ENCODE measurements around the gene STK17A. TPM values are rescaled to one million over a fixed set of nuclear protein-coding genes. Genes with fewer than 3 reads are reported as not detected.

STK17A gene
- 12.6 and 15.3 TPM in 2 replicates for total RNA-seq (2014; rRNA removed; shearing (Covaris generic))

DNA sequence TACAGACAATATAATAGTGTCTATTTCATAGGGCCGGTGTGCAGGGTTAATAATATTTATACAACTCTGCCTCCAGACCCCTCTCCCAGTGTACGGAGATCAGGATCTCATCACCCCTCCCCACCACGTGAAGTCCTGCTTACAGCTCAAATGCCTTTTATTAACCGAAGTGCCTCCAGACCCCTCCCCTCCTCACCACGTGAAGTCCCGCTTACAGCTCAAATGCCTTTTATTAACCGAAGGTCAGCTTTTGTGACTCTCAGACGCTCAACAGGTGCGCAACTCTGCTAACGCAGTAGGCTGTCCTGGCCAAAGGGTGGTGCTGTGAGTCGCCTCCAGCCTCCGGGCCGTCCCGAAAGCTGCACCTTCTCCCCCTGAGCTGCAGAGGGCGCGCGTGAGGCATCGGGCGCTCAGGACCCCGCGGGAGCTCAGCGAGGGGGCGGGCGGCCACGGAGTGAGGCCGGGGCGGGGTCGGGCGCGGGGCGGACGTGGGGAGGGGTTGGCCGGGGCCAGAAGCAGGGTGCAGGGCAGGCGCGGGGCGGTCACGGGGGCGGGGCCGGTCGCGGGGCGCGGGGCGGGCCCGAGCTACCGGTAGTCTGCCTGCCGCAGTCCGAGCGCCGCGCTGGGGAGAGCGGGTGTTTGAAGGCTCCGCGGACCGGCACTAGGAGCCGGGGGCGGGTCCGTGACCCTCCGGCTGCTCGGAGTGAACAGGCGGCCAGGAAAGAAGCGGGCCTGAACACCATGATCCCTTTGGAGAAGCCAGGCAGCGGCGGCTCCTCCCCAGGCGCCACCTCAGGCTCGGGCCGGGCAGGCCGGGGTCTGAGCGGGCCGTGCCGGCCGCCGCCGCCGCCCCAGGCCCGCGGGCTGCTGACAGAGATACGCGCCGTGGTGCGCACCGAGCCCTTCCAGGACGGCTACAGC lies at the start of gene STK17A:
STK17A (plus strand) TSS at position 606 of the 921 bp plus-strand sequence; CDS start at position 742, 136 bp downstream.
- H3K27me3 ChIP-seq (ENCODE audit: control insufficient read depth, insufficient read depth, low read length): peaks cover 4% of the 10 kb centered on the region
- H3K4me3 ChIP-seq (ENCODE audit: insufficient read depth, low read depth, low read length): peak within 1 kb of the TSS; percentile 74
- peak; percentile 95 for DNase-seq
- no peaks in the 10 kb centered on the region for H3K36me3 ChIP-seq (replicated peaks; ENCODE audit: control insufficient read depth, insufficient read depth, low read length)

DNA sequence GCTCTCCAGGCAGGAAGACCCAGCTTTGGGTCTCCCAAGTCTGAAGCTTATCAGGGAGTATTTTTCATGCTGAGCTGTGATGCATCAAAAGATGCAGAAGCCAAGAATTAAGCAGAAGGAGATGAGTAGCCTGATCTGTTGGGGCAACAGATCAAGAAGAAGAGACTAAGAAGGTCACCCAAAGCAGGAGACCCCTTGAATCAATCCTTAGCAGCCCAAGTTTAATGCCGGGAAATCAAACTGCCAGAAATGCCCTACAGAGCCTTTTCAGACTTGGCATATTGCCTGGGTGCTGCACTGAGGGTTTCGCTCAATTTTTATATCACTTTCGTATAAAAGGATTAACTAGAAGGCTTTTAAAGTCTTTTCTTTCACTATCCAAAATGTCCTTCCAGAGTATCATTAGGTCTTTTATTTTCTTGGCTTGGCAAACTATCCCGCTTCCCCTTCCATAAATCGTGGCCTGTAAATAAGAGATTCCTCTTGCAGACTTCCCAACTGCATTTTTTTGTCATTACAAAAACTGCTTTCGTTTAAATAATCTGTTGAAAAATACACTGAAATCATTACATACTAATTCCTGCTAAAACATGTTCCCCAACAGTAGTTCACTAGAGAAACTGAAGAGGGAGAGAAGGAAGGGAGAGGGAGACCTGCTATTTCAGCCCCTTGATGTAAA lies 49.0 kb upstream of the STK17A start:
- Histone ChIP-seq H3K36me3 (replicated peaks; ENCODE audit: control insufficient read depth, insufficient read depth, low read length) (no peaks in the 10 kb centered on the region), H3K4me3 (ENCODE audit: insufficient read depth, low read depth, low read length) (no peak overlapping the region)

DNA sequence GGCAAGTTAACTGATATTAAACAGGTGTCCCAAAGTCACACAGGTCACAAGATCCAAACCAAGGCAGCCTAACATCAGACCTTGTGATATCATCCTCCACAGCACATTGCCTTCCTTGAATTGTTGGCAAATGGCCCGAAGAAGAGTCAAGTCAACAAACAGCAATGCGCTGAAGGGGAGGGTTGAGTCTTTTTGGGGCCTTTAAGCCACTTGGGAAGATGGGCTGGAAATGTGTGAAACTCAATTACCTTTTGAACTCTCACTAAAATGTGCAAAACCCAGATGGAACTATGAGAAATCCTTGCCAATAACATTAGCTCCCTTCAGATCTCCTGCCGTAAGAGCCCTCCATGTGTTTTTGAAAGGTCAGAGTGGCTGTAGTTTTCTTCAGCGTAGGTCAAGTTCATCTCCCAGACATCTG lies 47.9 kb upstream of the STK17A start:
- Histone ChIP-seq H3K36me3 (replicated peaks; ENCODE audit: control insufficient read depth, insufficient read depth, low read length) (no peaks in the 10 kb centered on the region), H3K4me3 (ENCODE audit: insufficient read depth, low read depth, low read length) (no peak overlapping the region), H3K27me3 (ENCODE audit: control insufficient read depth, insufficient read depth, low read length) (no peaks in the 10 kb centered on the region)
- no peak for DNase-seq

More for the DNA sequence above, 49.0 kb upstream of the STK17A start:
- no peak for DNase-seq
- no peaks in the 10 kb centered on the region for H3K27me3 ChIP-seq (ENCODE audit: control insufficient read depth, insufficient read depth, low read length)

DNA sequence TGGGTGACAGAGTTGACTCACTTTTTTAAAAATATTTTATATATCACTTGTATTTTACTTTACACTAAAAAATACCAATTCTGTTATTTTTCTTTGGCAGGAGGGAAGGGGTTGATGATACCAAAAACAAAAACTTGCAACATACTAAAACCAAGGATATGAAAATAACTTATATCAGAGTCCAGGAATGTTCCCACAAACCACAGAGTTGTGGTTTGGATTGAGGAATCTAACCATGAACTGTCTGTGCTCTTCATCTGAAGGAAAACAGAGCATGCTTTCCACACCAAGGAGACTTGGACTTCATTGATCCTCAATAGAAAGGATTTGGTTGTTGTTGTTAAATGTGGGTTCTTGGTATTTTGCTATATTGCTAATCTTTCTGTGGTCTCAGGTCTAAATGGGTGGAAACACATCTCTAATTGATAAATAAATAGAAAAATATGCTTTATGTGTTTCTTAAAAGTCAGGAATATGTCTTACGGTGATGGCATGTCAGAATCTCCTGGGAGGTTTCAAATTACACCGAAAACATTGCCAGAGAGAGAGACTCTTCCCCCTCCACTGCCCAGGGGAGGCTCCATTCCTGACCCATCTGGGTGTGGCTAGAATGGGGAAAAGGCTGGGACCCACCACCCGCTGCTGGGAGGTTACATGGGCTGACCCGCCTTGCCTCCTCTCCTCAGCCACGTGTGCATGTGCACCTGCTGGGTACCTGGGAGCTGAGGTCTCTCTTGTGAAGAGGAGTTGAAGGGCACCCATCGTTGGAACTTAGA lies 46.9 kb upstream of the STK17A start:
- no peak for DNase-seq
- H3K36me3 ChIP-seq (replicated peaks; ENCODE audit: control insufficient read depth, insufficient read depth, low read length): no peaks in the 10 kb centered on the region
- no peak overlapping the region for H3K4me3 ChIP-seq (ENCODE audit: insufficient read depth, low read depth, low read length)
- no peaks in the 10 kb centered on the region for H3K27me3 ChIP-seq (ENCODE audit: control insufficient read depth, insufficient read depth, low read length)

DNA sequence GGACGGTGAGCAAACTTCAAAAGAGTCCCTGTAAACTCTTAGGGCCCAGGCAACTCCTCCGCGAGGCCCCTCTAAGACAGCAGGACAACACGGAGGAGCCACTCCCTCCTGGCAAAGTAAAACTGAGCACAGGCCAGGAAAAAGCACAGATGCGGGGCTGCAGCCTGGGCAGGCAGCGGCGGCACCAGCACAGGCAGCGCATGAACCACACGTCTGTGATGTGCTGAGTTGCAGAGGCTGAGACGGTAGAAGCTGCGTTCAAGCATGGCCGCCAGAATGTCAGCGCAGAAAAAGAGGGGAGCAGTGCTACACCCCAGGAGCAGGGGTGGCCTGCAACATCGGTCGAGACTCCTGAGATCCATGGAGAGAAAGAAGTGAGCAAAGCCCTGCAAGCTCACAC lies 46.1 kb upstream of the STK17A start:
- Histone ChIP-seq H3K27me3 (ENCODE audit: control insufficient read depth, insufficient read depth, low read length) (no peaks in the 10 kb centered on the region), H3K36me3 (replicated peaks; ENCODE audit: control insufficient read depth, insufficient read depth, low read length) (no peaks in the 10 kb centered on the region), H3K4me3 (ENCODE audit: insufficient read depth, low read depth, low read length) (no peak overlapping the region)
- no peak for DNase-seq

DNA sequence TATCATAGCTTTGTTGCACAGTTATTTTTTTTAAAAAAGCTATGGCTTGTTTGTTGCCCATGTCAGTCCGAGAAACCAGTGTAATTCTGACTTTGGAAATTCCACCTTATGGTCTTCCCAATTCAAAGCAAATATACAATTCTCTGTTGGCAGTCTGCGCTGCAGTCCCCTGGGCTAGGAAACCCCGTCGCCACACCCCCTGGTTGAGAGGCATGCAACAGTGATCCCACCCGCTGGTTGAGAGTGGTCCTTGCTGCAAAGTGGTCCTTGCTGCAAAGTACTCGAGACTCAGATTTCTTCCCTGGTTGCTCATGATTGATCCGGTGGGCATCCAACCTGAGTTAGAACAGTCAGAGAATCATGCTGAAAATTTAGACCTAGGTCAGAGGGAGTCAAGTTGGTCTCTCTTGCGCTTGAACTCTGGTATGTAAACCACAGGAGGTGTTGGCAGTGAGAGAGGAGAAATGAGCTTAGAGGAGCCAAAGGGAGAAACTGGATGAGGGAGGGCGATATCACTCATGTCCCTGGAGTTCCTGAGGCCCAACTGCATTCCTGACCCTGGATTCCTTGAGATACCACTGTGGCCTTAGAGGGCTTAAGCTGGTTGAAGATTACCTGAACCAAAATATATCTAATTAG lies 45.0 kb upstream of the STK17A start:
- peak; percentile 26 for DNase-seq
- Histone ChIP-seq H3K36me3 (replicated peaks; ENCODE audit: control insufficient read depth, insufficient read depth, low read length) (no peaks in the 10 kb centered on the region), H3K27me3 (ENCODE audit: control insufficient read depth, insufficient read depth, low read length) (no peaks in the 10 kb centered on the region), H3K4me3 (ENCODE audit: insufficient read depth, low read depth, low read length) (no peak overlapping the region)

DNA sequence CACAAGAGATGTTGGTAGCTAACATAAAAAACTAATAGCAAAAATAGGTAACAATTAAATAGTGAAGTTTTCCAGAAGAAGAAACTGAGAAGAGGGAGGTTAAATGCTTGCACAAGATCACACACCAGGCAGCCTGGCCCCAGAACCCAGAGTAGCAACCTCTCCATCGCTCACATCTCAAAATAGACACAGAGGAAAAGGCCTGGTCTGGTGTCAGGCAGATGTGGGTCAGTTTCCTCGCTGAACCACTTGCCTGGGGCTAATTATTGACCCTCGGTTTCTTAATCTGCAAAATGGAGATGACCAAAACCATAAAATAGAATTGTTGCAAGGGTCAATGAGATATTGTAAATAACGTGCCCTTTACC lies 44.5 kb upstream of the STK17A start:
- DNase-seq: no peak

DNA sequence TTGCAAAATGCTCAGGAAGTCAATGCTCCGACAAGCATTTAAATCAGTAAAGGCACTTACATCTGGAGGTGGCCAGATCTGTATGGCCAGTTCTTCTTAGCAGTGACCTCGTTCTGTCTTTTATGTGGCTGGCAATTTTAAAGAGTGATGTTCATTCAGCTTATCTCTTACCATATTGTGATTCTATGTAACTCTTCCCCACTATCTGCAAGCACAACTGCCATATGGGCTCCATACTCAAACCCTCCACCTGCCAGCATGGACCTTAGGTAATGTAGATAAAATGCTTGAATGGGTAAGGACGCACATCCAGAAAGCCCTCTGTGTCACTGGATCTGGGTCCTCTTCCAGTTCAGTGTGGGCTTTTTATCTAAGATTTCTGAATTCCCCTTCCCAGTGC lies 42.4 kb upstream of the STK17A start:
- H3K4me3 ChIP-seq (ENCODE audit: insufficient read depth, low read depth, low read length): no peak overlapping the region
- no peaks in the 10 kb centered on the region for H3K27me3 ChIP-seq (ENCODE audit: control insufficient read depth, insufficient read depth, low read length)
- H3K36me3 ChIP-seq (replicated peaks; ENCODE audit: control insufficient read depth, insufficient read depth, low read length): no peaks in the 10 kb centered on the region
- DNase-seq: no peak

More for the DNA sequence above, 44.5 kb upstream of the STK17A start:
- H3K27me3 ChIP-seq (ENCODE audit: control insufficient read depth, insufficient read depth, low read length): no peaks in the 10 kb centered on the region
- H3K4me3 ChIP-seq (ENCODE audit: insufficient read depth, low read depth, low read length): no peak overlapping the region
- no peaks in the 10 kb centered on the region for H3K36me3 ChIP-seq (replicated peaks; ENCODE audit: control insufficient read depth, insufficient read depth, low read length)

DNA sequence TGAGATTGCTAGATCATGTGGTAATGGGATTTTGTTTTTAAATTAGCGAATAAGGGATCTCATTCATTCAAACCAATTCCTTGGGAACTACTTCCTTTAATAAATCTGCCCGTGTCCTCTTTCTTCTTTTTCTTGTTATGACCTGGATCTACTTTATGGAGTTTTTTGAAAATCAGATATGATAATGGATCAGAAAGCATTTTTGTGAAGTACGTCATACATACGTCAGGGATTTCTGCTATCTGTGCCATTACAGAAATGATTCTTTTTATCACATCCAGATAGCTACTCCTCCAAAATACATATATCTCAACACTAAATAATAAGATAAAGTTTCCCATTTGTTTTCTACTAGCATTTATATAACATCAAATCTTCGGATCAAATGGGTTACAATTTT lies 40.2 kb upstream of the STK17A start:
- no peak overlapping the region for H3K4me3 ChIP-seq (ENCODE audit: insufficient read depth, low read depth, low read length)
- DNase-seq: no peak
- no peaks in the 10 kb centered on the region for H3K36me3 ChIP-seq (replicated peaks; ENCODE audit: control insufficient read depth, insufficient read depth, low read length)
- H3K27me3 ChIP-seq (ENCODE audit: control insufficient read depth, insufficient read depth, low read length): no peaks in the 10 kb centered on the region

DNA sequence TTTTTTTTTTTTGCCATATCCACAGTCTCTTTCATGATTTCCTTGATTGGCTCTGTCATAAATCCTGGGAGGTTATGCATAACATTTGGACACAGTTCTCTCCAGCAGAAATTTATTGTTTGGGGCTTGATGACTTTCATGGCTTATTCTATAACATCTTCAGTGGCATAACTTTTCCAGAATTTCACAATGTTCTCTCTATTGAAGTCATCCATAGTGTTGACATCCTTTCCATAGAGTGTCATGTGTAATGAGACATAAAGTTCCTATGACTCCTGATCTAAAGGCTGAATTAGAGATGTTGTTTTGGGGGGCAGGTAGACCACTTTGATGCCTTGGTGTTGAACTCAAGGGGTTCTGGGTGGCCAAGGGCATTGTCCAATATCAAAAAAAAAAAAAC lies 36.7 kb upstream of the STK17A start:
- H3K36me3 ChIP-seq (replicated peaks; ENCODE audit: control insufficient read depth, insufficient read depth, low read length): no peaks in the 10 kb centered on the region
- no peaks in the 10 kb centered on the region for H3K27me3 ChIP-seq (ENCODE audit: control insufficient read depth, insufficient read depth, low read length)
- H3K4me3 ChIP-seq (ENCODE audit: insufficient read depth, low read depth, low read length): no peak overlapping the region
- DNase-seq: no peak

DNA sequence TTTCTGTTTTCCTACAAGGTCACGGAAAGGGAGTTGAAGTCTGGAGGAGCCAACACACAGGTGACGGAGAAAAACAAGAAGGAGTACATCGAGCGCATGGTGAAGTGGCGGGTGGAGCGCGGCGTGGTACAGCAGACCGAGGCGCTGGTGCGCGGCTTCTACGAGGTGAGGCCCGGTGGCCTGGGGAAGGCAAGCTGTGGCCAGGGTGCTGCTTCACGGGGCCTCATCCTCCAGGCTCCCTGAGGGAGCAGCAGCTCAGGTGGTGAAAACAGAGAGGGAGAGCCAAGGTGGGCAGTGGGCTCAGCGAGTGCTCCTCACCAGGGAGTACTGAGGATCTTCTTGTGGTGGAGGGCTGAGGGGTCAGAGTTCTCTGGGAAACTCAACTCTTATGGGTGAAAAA lies 32.5 kb upstream of the STK17A start:
- no peaks in the 10 kb centered on the region for H3K27me3 ChIP-seq (ENCODE audit: control insufficient read depth, insufficient read depth, low read length)
- no peaks in the 10 kb centered on the region for H3K36me3 ChIP-seq (replicated peaks; ENCODE audit: control insufficient read depth, insufficient read depth, low read length)
- DNase-seq: no peak
- H3K4me3 ChIP-seq (ENCODE audit: insufficient read depth, low read depth, low read length): no peak overlapping the region

DNA sequence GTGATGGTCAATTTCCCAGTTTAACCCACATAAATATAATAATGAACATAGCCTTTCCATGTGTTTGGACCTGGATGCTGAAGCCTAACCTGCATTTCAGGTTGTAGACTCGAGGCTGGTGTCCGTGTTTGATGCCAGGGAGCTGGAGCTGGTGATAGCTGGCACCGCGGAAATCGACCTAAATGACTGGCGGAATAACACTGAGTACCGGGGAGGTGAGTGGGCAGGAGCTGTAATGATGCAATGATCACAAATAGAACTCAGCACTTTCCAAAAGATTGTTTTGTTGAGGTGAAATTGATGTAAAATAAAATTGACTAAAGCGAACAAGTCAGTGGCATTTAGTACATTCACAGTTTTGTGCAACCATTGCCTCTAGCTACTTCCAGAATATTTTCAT lies 30.8 kb upstream of the STK17A start:
- DNase-seq: no peak

DNA sequence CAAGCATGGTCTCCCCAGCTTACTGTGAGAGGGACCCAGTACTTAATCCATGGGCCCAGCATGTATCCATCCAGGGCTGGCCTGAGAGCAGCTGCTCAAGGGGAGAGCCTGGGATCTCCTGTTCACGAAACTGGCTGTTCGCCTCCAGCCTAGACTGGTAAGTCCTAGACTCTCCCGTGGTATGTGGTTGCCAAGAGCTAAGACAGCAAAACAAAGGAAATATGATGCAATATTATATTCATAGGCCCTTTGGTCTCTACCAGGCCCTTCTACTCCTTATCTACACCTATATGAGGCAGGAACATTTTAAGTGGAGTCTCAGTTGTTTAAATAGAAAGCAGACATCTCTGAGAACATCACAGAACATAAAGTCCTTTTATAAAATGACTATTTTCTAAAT lies 28.9 kb upstream of the STK17A start:
- no peak for DNase-seq

More for the DNA sequence above, 30.8 kb upstream of the STK17A start:
- Histone ChIP-seq H3K36me3 (replicated peaks; ENCODE audit: control insufficient read depth, insufficient read depth, low read length) (no peaks in the 10 kb centered on the region), H3K27me3 (ENCODE audit: control insufficient read depth, insufficient read depth, low read length) (no peaks in the 10 kb centered on the region), H3K4me3 (ENCODE audit: insufficient read depth, low read depth, low read length) (no peak overlapping the region)

DNA sequence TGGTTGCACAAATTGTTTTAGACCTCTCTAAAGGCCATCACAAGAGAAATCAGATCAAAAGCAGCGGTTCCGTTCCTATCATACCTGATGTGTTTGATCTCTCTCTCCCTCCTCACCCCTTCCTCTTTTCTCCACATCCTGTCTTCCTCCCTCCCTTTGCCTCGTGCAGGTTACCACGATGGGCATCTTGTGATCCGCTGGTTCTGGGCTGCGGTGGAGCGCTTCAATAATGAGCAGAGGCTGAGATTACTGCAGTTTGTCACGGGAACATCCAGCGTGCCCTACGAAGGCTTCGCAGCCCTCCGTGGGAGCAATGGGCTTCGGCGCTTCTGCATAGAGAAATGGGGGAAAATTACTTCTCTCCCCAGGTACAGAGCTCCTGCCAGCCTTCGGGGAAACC lies 28.5 kb upstream of the STK17A start:
- DNase-seq: no peak
- H3K36me3 ChIP-seq (replicated peaks; ENCODE audit: control insufficient read depth, insufficient read depth, low read length): no peaks in the 10 kb centered on the region

More for the DNA sequence above, 28.9 kb upstream of the STK17A start:
- no peaks in the 10 kb centered on the region for H3K36me3 ChIP-seq (replicated peaks; ENCODE audit: control insufficient read depth, insufficient read depth, low read length)
- no peak overlapping the region for H3K4me3 ChIP-seq (ENCODE audit: insufficient read depth, low read depth, low read length)
- H3K27me3 ChIP-seq (ENCODE audit: control insufficient read depth, insufficient read depth, low read length): no peaks in the 10 kb centered on the region

More for the DNA sequence above, 28.5 kb upstream of the STK17A start:
- H3K4me3 ChIP-seq (ENCODE audit: insufficient read depth, low read depth, low read length): no peak overlapping the region
- H3K27me3 ChIP-seq (ENCODE audit: control insufficient read depth, insufficient read depth, low read length): no peaks in the 10 kb centered on the region

Measured in H7 (cell line).